Gastrocnemius medialis (tissue), 4 donors: ENCODE measurements around the gene PDZRN3. TPM values are rescaled to one million over a fixed set of nuclear protein-coding genes. Genes with fewer than 3 reads are reported as not detected.

Experiments
- ATAC-seq, 2 donors: fragments of 150-250 bp; one replicate each; pipeline ENCODE4 v1.9.1; 2016
- DNase-seq, 2 donors: peaks; one replicate each; pipeline ENCODE4 v3.0.0-alpha.2; 2019
- H3K27ac ChIP-seq, 4 donors: fragments of 200-600 bp; sonication (generic); 1 replicate in 1 of 4; 2 replicates in 3 of 4; pipeline ENCODE4 v1.5.1; 2016 to 2018; ENCODE audit warnings: mild to moderate bottlenecking in 2 of 4, moderate library complexity in 1 of 4
- H3K27me3 ChIP-seq, 3 donors: fragments of 200-600 bp; sonication (generic) in 2 of 3; 1 replicate in 1 of 3; 2 replicates in 2 of 3; pipeline versions ENCODE4 v1.5.1 to v1.6.0; 2016 to 2019; ENCODE audit warnings: mild to moderate bottlenecking in 1 of 3, moderate library complexity in 1 of 3
- H3K36me3 ChIP-seq, 2 donors: fragments of 200-600 bp; sonication (generic) in 1 of 2; one replicate each; pipeline ENCODE4 v1.5.1; 2017 to 2018
- H3K4me1 ChIP-seq, 2 donors: fragments of 200-600 bp; sonication (generic) in 1 of 2; one replicate each; pipeline ENCODE4 v1.5.1; 2016 to 2017; ENCODE audit warnings: mild to moderate bottlenecking in 2 of 2
- H3K4me3 ChIP-seq, 4 donors: fragments of 200-600 bp; sonication (generic) in 3 of 4; 1 replicate in 1 of 4; 2 replicates in 3 of 4; pipeline ENCODE4 v1.5.1; 2016 to 2019; ENCODE audit warnings: mild to moderate bottlenecking in 2 of 4
- H3K9me3 ChIP-seq, 3 donors: fragments of 200-600 bp; sonication (generic) in 2 of 3; 1 replicate in 1 of 3; 2 replicates in 2 of 3; pipeline ENCODE4 v1.5.1; 2016 to 2019
- CTCF ChIP-seq, 5 experiments: fragments of 450-650 bp in 3 of 5; fragments of 200-600 bp in 2 of 5; sonication (generic) in 2 of 5; IDR thresholded peaks in 4 of 5; conservative IDR thresholded peaks in 1 of 5; 1 replicate in 4 of 5; 2 replicates in 1 of 5; pipeline ENCODE4 v1.5.1; 2016 to 2019; ENCODE audit warnings: antibody characterized with exemption in 5 of 5, mild to moderate bottlenecking in 3 of 5, moderate library complexity in 3 of 5
- POLR2A ChIP-seq, 2 donors: fragments of 450-650 bp; IDR thresholded peaks; one replicate each; pipeline ENCODE4 v1.6.1; 2017; ENCODE audit warnings: antibody characterized with exemption in 2 of 2, mild to moderate bottlenecking in 2 of 2, moderate library complexity in 2 of 2
- in situ Hi-C, 4 donors: fragments of 200-750 bp; cut with MboI; loops; one replicate each; pipeline versions ENCODE4 v1.15.0 to v1.8.0; 2017; ENCODE audit warnings: low sequenced_read_pairs in 4 of 4
- intact Hi-C: fragments of 100-400 bp; cut with DNase I; formaldehyde crosslinking; loops from one replicate; pipeline ENCODE4 v1.15.1; 2023; ENCODE audit warnings: low total_unique reads
- total RNA-seq, 4 donors: library from RNA; depleted of rRNA; stranded (reverse); fragments of >200 nt; gene quantifications; one replicate each; pipeline versions ENCODE4 v1.1.0 to v1.2.3, GENCODE V29; 2016

Gene PDZRN3
- total RNA-seq, 4 donors from 2014 or later = 9.1 to 30.3 (median 24.7) TPM

GRCh38 chr3:73419942-73420341 is 204.8 kb downstream of the PDZRN3 start:
- no peak overlapping the region for H3K4me3 ChIP-seq
- in situ Hi-C loops = no loop called here
- H3K27me3 ChIP-seq = no peaks in the 10 kb centered on the region
- TF ChIP-seq POLR2A (IDR thresholded peaks at IDR 0.05) (no peak), CTCF (IDR thresholded peaks at IDR 0.05 in 4 of 5, conservative IDR thresholded peaks at IDR 0.05 in 1 of 5) (no peak)
- intact Hi-C loops = no loop called here
- H3K4me1 ChIP-seq = peaks cover 4 to 30% of the 10 kb centered on the region in 2 donors
- no peaks in the 10 kb centered on the region for H3K9me3 ChIP-seq
- H3K36me3 ChIP-seq = no peaks in the 10 kb centered on the region
- no peak overlapping the region for H3K27ac ChIP-seq
- no peak for DNase-seq
- ATAC-seq = no peak

- peaks cover 4 to 30% of the 10 kb centered on the region in 2 donors for H3K4me1 ChIP-seq
Measured at GRCh38 chr3:73419179-73419803, 205.4 kb downstream of the PDZRN3 start.

GRCh38 chr3:73418681-73419080 is 206.1 kb downstream of the PDZRN3 start:
- TF ChIP-seq POLR2A (IDR thresholded peaks at IDR 0.05) (no peak), CTCF (IDR thresholded peaks at IDR 0.05 in 4 of 5, conservative IDR thresholded peaks at IDR 0.05 in 1 of 5) (no peak)
- H3K4me3 ChIP-seq = no peak overlapping the region
- ATAC-seq = no peak
- H3K9me3 ChIP-seq = no peaks in the 10 kb centered on the region
- in situ Hi-C loops = no loop called here
- H3K36me3 ChIP-seq = no peaks in the 10 kb centered on the region
- H3K27me3 ChIP-seq = no peaks in the 10 kb centered on the region
- intact Hi-C loops = no loop called here
- H3K4me1 ChIP-seq = peaks cover 4 to 27% of the 10 kb centered on the region in 2 donors
- no peak for DNase-seq
- no peak overlapping the region for H3K27ac ChIP-seq

More at GRCh38 chr3:73419179-73419803, 205.4 kb downstream of the PDZRN3 start:
- no peaks in the 10 kb centered on the region for H3K36me3 ChIP-seq
- H3K9me3 ChIP-seq = no peaks in the 10 kb centered on the region
- ATAC-seq (no peak), DNase-seq (no peak)
- no peak for TF ChIP-seq CTCF (IDR thresholded peaks at IDR 0.05 in 4 of 5, conservative IDR thresholded peaks at IDR 0.05 in 1 of 5)
- TF ChIP-seq POLR2A (IDR thresholded peaks at IDR 0.05) = no peak
- in situ Hi-C loops = no loop called here
- H3K4me3 ChIP-seq = no peak overlapping the region
- intact Hi-C loops = no loop called here
- no peaks in the 10 kb centered on the region for H3K27me3 ChIP-seq
- H3K27ac ChIP-seq = no peak overlapping the region

- DNase-seq = no peak
- intact Hi-C loops = no loop called here
- Histone ChIP-seq H3K27ac (no peak overlapping the region), H3K9me3 (no peaks in the 10 kb centered on the region), H3K4me1 (peaks cover 11 to 23% of the 10 kb centered on the region in 2 donors), H3K36me3 (no peaks in the 10 kb centered on the region), H3K27me3 (no peaks in the 10 kb centered on the region), H3K4me3 (no peak overlapping the region)
- ATAC-seq = no peak
- TF ChIP-seq POLR2A (IDR thresholded peaks at IDR 0.05) (no peak), CTCF (IDR thresholded peaks at IDR 0.05 in 4 of 5, conservative IDR thresholded peaks at IDR 0.05 in 1 of 5) (no peak)
- in situ Hi-C loops = no loop called here
Measured at GRCh38 chr3:73415118-73415517, 209.6 kb downstream of the PDZRN3 start.

- in situ Hi-C loops (no loop called here), intact Hi-C loops (no loop called here)
- no peaks in the 10 kb centered on the region for H3K9me3 ChIP-seq
- H3K27me3 ChIP-seq = no peaks in the 10 kb centered on the region
- TF ChIP-seq CTCF (IDR thresholded peaks at IDR 0.05 in 4 of 5, conservative IDR thresholded peaks at IDR 0.05 in 1 of 5) = no peak
- no peak for TF ChIP-seq POLR2A (IDR thresholded peaks at IDR 0.05)
- peaks cover 21 to 26% of the 10 kb centered on the region in 2 donors for H3K4me1 ChIP-seq
- no peak overlapping the region for H3K4me3 ChIP-seq
- H3K36me3 ChIP-seq = no peaks in the 10 kb centered on the region
- H3K27ac ChIP-seq = no peak overlapping the region
- no peak for DNase-seq
- ATAC-seq = no peak
Measured at GRCh38 chr3:73413619-73414018, 211.1 kb downstream of the PDZRN3 start.
